ENCODE measurements around the gene DUSP15. TPM values are rescaled to one million over a fixed set of nuclear protein-coding genes. Genes with fewer than 3 reads are reported as not detected.
A peak's percentile ranks its signal among the peaks of the same experiment; 100 is the strongest.

Gene DUSP15
- total RNA-seq, 1 experiment from 2014 or later: 9.1 TPM

DNA sequence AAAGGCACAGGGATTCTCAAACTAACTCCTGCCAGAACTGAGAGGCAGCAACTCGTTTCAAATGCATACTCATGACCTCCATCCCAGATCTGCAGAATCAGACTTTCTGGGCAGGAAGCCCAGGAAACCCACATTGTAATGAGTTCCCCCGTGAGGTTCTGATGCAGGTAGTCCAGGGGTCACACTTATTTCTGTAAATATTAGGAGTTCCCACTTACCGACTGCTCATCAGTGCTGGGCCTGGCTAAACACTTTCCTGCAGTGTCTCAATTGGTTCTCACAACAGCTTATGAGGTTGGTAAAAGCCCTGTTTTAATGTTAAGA lies 11.6 kb downstream of the DUSP15 start:
- CTCF ChIA-PET: interaction anchor here (0.8 to 2.6 kb wide), 3 partner anchors 12 to 159 kb away, joined by 12 to 15 read pairs (median 12); partner anchors contain the start of gene PDRG1
- POLR2A ChIA-PET: interaction anchor here (0.6 kb wide), 1 partner anchor 233 kb away, joined by 7 read pairs; no protein-coding TSS in a partner anchor

GRCh38 chr20:31857861-31858759 lies 12.2 kb downstream of the DUSP15 start:
- Mint-ChIP-seq H3K4me1 (ENCODE audit: low read depth, unreplicated experiment) (peaks cover 8% of the 10 kb centered on the region), H3K27ac (ENCODE audit: unreplicated experiment) (no peak overlapping the region), H3K4me3 (ENCODE audit: unreplicated experiment) (no peak overlapping the region), H3K36me3 (ENCODE audit: insufficient read depth, unreplicated experiment) (peaks cover 6% of the 10 kb centered on the region), H3K9me3 (ENCODE audit: unreplicated experiment) (no peaks in the 10 kb centered on the region), H3K27me3 (ENCODE audit: insufficient read depth, unreplicated experiment) (peaks cover 7% of the 10 kb centered on the region)
- Histone ChIP-seq H3K4me1 (peaks cover 16% of the 10 kb centered on the region), H3K27me3 (replicated peaks; ENCODE audit: control insufficient read depth, insufficient read depth, low read length) (no peaks in the 10 kb centered on the region), H3K4me3 (ENCODE audit: low read depth, low read length) (no peak overlapping the region), H3K36me3 (ENCODE audit: control insufficient read depth, insufficient read depth, low read length) (no peaks in the 10 kb centered on the region), H3K9me3 (no peaks in the 10 kb centered on the region)
- peak in 1 of 2 experiments; percentile 41 for DNase-seq
- ChIA-PET POLR2A (no interaction called here), CTCF (interaction anchor here (2.5 to 2.6 kb wide), 2 partner anchors 93 to 160 kb away, joined by 12 to 15 read pairs; partner anchors contain the start of gene PDRG1)
- intact Hi-C loops (cut with micrococcal nuclease; ENCODE audit: unreplicated experiment): no loop called here
- no TSS peak for BruUV-seq (replicated peaks)
- TF ChIP-seq, protein P1, sequence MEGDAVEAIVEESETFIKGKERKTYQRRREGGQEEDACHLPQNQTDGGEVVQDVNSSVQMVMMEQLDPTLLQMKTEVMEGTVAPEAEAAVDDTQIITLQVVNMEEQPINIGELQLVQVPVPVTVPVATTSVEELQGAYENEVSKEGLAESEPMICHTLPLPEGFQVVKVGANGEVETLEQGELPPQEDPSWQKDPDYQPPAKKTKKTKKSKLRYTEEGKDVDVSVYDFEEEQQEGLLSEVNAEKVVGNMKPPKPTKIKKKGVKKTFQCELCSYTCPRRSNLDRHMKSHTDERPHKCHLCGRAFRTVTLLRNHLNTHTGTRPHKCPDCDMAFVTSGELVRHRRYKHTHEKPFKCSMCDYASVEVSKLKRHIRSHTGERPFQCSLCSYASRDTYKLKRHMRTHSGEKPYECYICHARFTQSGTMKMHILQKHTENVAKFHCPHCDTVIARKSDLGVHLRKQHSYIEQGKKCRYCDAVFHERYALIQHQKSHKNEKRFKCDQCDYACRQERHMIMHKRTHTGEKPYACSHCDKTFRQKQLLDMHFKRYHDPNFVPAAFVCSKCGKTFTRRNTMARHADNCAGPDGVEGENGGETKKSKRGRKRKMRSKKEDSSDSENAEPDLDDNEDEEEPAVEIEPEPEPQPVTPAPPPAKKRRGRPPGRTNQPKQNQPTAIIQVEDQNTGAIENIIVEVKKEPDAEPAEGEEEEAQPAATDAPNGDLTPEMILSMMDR (IDR thresholded peaks at IDR 0.05; ENCODE audit: insufficient read depth in 1 of 2, low read depth in 1 of 2, low read length in 1 of 2, severe bottlenecking in 1 of 2, unreplicated experiment in 1 of 2): no peak

More for the DNA sequence above, 11.6 kb downstream of the DUSP15 start:
- H3K4me1 Mint-ChIP-seq (ENCODE audit: low read depth, unreplicated experiment): peaks cover 8% of the 10 kb centered on the region
- TF ChIP-seq, protein P1 (IDR thresholded peaks at IDR 0.05; ENCODE audit: insufficient read depth in 1 of 2, low read depth in 1 of 2, low read length in 1 of 2, severe bottlenecking in 1 of 2, unreplicated experiment in 1 of 2): no peak
- H3K27ac Mint-ChIP-seq (ENCODE audit: unreplicated experiment): no peak overlapping the region
- peaks cover 6% of the 10 kb centered on the region for H3K36me3 Mint-ChIP-seq (ENCODE audit: insufficient read depth, unreplicated experiment)
- no peaks in the 10 kb centered on the region for H3K9me3 ChIP-seq
- DNase-seq: no peak
- H3K27me3 Mint-ChIP-seq (ENCODE audit: insufficient read depth, unreplicated experiment): peaks cover 7% of the 10 kb centered on the region
- BruUV-seq (replicated peaks): no TSS peak
- H3K36me3 ChIP-seq (ENCODE audit: control insufficient read depth, insufficient read depth, low read length): no peaks in the 10 kb centered on the region
- H3K27me3 ChIP-seq (replicated peaks; ENCODE audit: control insufficient read depth, insufficient read depth, low read length): no peaks in the 10 kb centered on the region
- intact Hi-C loops (cut with micrococcal nuclease; ENCODE audit: unreplicated experiment): no loop called here
- H3K4me1 ChIP-seq: peaks cover 16% of the 10 kb centered on the region
- H3K4me3 ChIP-seq (ENCODE audit: low read depth, low read length): no peak overlapping the region
- H3K9me3 Mint-ChIP-seq (ENCODE audit: unreplicated experiment): no peaks in the 10 kb centered on the region
- no peak overlapping the region for H3K4me3 Mint-ChIP-seq (ENCODE audit: unreplicated experiment)

- peaks cover 8% of the 10 kb centered on the region for H3K4me1 Mint-ChIP-seq (ENCODE audit: low read depth, unreplicated experiment)
- peaks cover 11% of the 10 kb centered on the region for H3K4me1 ChIP-seq
- H3K36me3 Mint-ChIP-seq (ENCODE audit: insufficient read depth, unreplicated experiment): no peaks in the 10 kb centered on the region
- no peaks in the 10 kb centered on the region for H3K9me3 Mint-ChIP-seq (ENCODE audit: unreplicated experiment)
- no peaks in the 10 kb centered on the region for H3K36me3 ChIP-seq (ENCODE audit: control insufficient read depth, insufficient read depth, low read length)
- intact Hi-C loops (cut with micrococcal nuclease; ENCODE audit: unreplicated experiment): no loop called here
- DNase-seq: peak in 1 of 2 experiments; percentile 34
- H3K4me3 Mint-ChIP-seq (ENCODE audit: unreplicated experiment): no peak overlapping the region
- H3K27ac Mint-ChIP-seq (ENCODE audit: unreplicated experiment): no peak overlapping the region
- no peak overlapping the region for H3K4me3 ChIP-seq (ENCODE audit: low read depth, low read length)
- no TSS peak for BruUV-seq (replicated peaks)
- no peaks in the 10 kb centered on the region for H3K9me3 ChIP-seq
- TF ChIP-seq, protein P1 (IDR thresholded peaks at IDR 0.05; ENCODE audit: insufficient read depth in 1 of 2, low read depth in 1 of 2, low read length in 1 of 2, severe bottlenecking in 1 of 2, unreplicated experiment in 1 of 2): no peak
- POLR2A ChIA-PET: no interaction called here
- CTCF ChIA-PET: interaction anchor here (0.7 to 3.3 kb wide), 7 partner anchors 11 to 174 kb away, joined by 3 to 31 read pairs (median 5); partner anchors contain the start of genes FOXS1 and PDRG1
- peaks cover 7% of the 10 kb centered on the region for H3K27me3 Mint-ChIP-seq (ENCODE audit: insufficient read depth, unreplicated experiment)
- 0 out of 2 replicates have a peak, but pooled peaks cover 1% of the 10 kb centered on the region for H3K27me3 ChIP-seq (replicated peaks; ENCODE audit: control insufficient read depth, insufficient read depth, low read length)
Observed at GRCh38 chr20:31856516-31856915, 13.8 kb downstream of the DUSP15 start.

All from Caco-2 (cell line).